Measurements from ENCODE around the gene ARHGAP9. TPM values are rescaled to one million over a fixed set of nuclear protein-coding genes. Genes with fewer than 3 reads are reported as not detected.
A peak's percentile ranks its signal among the peaks of the same experiment; 100 is the strongest.

ARHGAP9 gene
- total and polyA plus RNA-seq, 12 donors, result 0.83 to 17.7 (median 3.8) TPM

- H3K4me1 ChIP-seq, result peaks cover 0 to 24% (median 15%) of the 10 kb centered on the region in 9 donors
- H3K27me3 ChIP-seq, result no peaks in the 10 kb centered on the region
- ATAC-seq (no peak), DNase-seq (no peak)
- no peak overlapping the region for H3K27ac ChIP-seq
- 81 to 84% methylated on average over 3 of the region's 3 CpGs for WGBS, 2 donors
- H3K9me3 ChIP-seq, result no peaks in the 10 kb centered on the region
- no peak overlapping the region for H3K4me3 ChIP-seq
- no peak for TF ChIP-seq CTCF (IDR thresholded peaks at IDR 0.05)
- intact Hi-C loops (cut with DNase I), result no loop called here
- no peaks in the 10 kb centered on the region for H3K36me3 ChIP-seq
These were observed 46.3 kb downstream of the ARHGAP9 start for GRCh38 chr12:57433370-57433769.

GRCh38 chr12:57431654-57432188, 47.9 kb downstream of the ARHGAP9 start:
- ATAC-seq (no peak), DNase-seq (no peak)
- WGBS, 2 donors, result 91 to 96% methylated on average over 11 of the region's 11 CpGs
- intact Hi-C loops (cut with DNase I), result loop anchor here in 2 of 10 donors (2.0 kb wide), 1 partner anchor 21 kb away; no protein-coding TSS in a partner anchor
- no peaks in the 10 kb centered on the region for H3K9me3 ChIP-seq
- peak overlapping the region in 6 of 10 donors; percentile 42 to 80 (median 66) for H3K4me3 ChIP-seq
- H3K4me1 ChIP-seq, result peaks cover 0 to 24% (median 15%) of the 10 kb centered on the region in 9 donors
- peak overlapping the region; percentile 85 to 98 (median 94) for H3K27ac ChIP-seq
- H3K27me3 ChIP-seq, result no peaks in the 10 kb centered on the region
- H3K36me3 ChIP-seq, result no peaks in the 10 kb centered on the region
- TF ChIP-seq CTCF (IDR thresholded peaks at IDR 0.05), result no peak

GRCh38 chr12:57430931-57431566, 48.6 kb downstream of the ARHGAP9 start, which contains the start of gene R3HDM2:
TSS of gene R3HDM2 (minus strand) at chr12:57431043. CDS start at chr12:57310428, 120,615 bp downstream.
- ATAC-seq (peak; percentile 96 to 99 (median 98)), DNase-seq (peak; percentile 96)
- Histone ChIP-seq H3K27ac (peak within 1 kb of the TSS; percentile 85 to 98 (median 94)), H3K36me3 (peaks cover 0 to under 1% (median 0%) of the 10 kb centered on the region in 9 donors), H3K9me3 (no peaks in the 10 kb centered on the region), H3K4me3 (peak within 1 kb of the TSS; percentile 42 to 80 (median 66)), H3K4me1 (peaks cover 0 to 24% (median 15%) of the 10 kb centered on the region in 9 donors), H3K27me3 (no peaks in the 10 kb centered on the region)
- intact Hi-C loops (cut with DNase I), result loop anchor here in 2 of 10 donors (2.0 kb wide), 1 partner anchor 22 kb away; no protein-coding TSS in a partner anchor
- WGBS, 2 donors, result 3% methylated on average over 35 to 41 of the region's 41 CpGs
- TF ChIP-seq CTCF (IDR thresholded peaks at IDR 0.05), result no peak

- WGBS, 2 donors, result 1% methylated on average over 56 to 74 of the region's 74 CpGs
- intact Hi-C loops (cut with DNase I), result loop anchor here in 2 of 10 donors (2.0 kb wide), 1 partner anchor 22 kb away; no protein-coding TSS in a partner anchor
These were observed 49.3 kb downstream of the ARHGAP9 start for GRCh38 chr12:57430112-57430930.

More at GRCh38 chr12:57430112-57430930, 49.3 kb downstream of the ARHGAP9 start:
- ATAC-seq, result peak; percentile 64 to 86 (median 74)
- peak; percentile 48 to 55 for DNase-seq
- Histone ChIP-seq H3K4me3 (peak overlapping the region; percentile 42 to 80 (median 66)), H3K27ac (peak overlapping the region; percentile 85 to 98 (median 94)), H3K9me3 (no peaks in the 10 kb centered on the region), H3K36me3 (peaks cover 0 to 8% (median 0%) of the 10 kb centered on the region in 9 donors), H3K4me1 (peaks cover 0 to 24% (median 15%) of the 10 kb centered on the region in 9 donors), H3K27me3 (no peaks in the 10 kb centered on the region)
- peak in 5 of 9 donors; percentile 15 to 40 (median 34) for TF ChIP-seq CTCF (IDR thresholded peaks at IDR 0.05)
